NCI-H345 (cell line): ENCODE data around the gene MAPKBP1.

Experiments
- DNase-seq: peaks from one replicate; lab custom pipeline; 2025; lab: John Stamatoyannopoulos, UW

The MAPKBP1 gene

DNA sequence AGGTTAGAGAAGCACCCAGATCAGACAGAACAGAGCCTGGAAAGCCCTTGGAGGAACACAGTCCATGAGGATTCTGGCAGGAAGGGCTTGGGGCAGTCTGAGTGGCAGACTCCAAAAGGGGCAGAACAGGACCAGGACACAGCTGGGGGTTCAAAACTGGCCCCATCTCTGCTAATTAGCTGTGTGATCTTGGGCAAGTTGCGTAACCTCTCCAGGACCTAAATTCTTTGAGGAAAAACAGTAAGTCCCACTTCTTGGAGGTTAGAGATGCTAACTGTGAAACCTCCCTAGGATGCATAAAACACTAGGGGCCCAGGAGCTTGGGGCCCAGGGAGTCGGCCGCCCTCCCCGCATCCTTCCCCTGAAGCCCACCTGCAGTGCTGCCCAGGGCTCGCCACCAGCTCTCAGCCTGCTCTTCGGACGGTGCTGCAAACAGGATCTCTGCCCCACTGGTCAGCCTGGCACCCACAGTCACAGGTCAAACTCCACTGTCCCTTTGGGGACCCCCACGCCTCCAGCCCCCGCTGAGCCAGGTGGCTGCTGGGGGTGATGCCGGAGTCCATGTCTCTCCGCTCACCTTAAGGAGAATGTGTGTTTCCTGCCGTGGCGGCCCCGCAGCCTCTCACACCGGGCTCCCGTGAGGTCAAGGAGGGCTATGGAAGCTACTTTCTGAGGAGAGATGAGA, 76.3 kb downstream of the MAPKBP1 start:
- no peak for DNase-seq

DNA sequence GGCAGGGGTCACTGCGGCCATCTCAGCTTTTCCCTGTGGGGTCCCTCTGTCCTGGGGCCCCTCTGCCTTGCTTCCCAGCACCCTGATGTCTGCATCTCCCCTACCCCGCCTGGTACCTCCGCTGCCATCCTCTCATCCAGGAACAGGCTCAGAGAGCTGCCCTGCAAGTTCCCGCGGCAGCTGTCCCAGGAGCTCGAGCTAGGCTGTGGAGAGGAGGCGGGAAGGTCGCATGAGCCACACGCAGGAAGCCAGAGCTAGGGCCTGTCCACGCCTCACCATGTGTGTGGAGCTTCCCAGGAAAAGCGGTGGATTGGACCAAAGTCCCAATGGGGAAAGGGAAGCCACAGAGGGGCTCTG, 76.9 kb downstream of the MAPKBP1 start:
- DNase-seq: no peak

DNA sequence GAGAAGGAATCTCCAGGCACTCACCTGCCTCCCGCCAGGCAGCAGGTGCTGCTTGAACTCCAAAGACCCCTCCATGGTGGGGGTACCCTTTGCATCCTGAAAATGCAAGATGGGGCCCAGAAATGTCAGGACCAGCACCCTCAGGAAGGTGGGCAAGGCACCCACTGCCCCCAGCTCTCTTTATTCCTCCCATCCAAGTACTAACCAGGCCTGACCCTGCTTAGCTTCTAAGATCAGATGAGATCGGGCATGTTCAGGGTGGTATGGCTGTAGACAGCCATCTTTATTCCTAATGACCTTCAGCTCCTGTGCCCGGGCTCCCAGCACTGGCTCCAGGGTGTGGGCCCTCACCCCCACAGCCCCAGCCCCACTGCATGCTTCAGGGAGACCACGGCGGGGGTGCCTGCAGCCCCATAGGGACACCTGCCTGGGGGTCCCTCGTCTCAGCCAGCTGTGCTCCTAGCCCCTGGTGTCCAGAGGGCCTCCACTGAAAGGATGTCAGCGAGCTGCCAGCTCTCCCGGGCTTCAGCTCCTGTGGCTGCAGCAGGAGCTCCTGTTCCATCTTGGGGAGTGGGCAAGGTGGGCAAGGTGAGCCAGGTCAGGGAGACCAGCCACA, 77.6 kb downstream of the MAPKBP1 start:
- no peak for DNase-seq

DNA sequence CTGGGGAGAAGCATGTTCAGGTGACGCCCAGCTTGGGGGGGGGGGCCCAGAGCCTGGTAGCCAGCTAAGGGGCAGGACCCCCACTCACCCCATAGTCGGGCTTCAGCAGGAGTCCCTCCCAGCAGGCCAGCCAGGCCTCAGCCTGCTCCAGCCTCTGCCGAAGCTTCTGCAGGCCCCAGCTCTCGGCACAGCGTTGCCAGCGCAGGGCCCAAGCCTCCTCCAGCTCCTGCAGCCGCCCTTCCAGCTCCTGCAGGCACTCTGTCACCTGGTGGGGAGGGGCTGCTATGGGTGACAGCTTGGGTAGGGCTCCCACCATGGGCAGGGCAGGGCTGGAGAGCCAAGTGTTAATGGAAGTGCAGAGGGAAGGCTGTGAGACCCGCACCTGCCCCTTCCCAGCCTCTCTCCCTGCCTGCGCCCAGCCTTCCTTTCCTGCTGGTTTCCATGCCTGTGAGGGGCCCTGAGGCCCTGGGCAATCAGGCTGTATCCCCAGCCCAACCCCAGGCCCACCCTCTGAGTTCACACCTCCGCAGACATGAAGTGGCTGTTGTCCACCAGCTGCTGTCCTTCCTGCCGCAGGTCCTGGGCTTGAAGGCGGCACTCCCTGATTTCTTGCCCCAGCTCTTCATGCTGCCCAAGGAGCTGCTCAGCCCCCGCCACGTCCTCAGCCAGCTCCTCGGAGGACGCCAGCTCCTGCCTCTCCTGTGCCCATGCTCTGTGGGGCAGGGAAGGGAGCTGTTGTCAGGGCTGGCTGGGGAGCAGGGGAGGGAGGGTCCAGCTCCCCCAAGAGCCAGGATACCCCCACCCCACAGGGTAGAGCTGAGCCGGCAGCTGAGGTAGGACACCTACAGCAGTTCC, 78.7 kb downstream of the MAPKBP1 start:
- peak; percentile 10 for DNase-seq

DNA sequence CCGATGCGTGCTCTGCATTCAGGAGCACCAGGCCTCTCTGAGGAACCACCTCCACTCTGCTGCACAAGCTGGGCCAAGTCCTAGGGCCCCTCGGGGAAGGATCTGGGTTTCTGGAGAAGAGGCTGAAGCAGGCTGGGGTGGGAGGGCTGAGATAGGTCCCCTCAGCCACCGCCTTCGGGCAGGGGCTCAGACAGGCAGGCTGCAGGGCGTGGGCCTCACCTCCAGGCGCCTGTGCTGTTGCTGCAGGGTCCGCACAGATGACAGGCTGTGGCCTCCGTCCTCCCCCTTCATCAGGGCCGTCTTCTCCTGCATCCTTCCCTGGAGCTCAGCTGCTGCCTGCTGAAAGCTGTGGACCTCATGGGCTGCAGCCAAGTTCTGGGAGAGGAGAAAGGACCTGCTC, 79.5 kb downstream of the MAPKBP1 start:
- DNase-seq: no peak

DNA sequence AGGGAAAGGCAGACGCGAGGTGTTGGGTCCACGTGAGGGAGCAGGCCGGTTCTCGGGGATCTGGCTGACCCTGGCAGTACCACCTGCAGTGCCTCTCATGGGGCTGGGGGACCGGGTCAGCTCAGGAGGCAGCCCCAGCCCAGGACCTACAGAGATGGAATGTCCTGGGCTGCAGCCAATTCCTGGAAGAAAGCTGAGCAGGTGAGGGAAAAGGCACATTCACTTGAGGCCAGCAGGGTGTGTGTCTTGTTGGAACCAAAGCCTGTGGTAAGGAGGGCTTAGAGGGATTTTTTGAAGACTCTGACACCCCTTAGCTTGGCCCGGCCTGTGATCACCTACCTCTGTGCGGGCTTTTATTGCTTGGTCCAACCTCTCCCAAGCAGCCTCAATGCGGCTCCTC, 80.2 kb downstream of the MAPKBP1 start:
- DNase-seq: no peak

DNA sequence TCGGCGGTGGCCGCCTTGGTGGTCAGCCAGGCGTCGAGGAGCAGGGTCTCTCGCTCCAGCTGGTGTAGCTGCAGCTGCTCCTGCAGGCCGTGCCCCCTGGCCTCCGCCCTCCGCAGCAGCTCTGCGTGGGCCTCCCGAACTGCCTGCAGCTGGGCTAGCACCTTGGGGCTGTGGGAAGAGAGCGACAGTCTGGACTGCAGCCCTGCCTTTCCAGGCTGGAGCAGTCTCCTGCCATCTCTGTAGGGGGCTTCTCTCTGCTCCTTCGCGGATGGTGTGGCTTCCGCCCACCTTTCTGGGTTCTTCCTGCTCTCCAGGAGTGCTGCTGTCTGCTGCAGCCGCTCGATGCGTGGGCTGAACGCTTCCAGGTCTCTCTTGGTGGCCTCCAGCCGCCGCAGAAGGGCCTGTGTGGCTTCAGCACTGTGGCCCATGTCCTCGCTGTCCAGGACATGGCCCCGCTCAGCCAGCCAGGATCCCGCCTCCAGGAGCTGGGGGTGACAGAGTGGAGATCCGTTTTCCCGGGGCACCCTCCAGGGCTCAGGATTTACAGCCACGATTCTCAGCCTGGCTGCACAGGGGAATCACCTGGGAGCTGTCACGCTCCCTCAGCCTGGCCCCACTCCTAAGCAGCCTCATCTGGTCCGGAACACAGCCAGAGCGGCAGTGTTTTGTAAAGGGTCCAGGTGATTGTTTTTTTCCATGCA, 81.1 kb downstream of the MAPKBP1 start:
- DNase-seq: no peak

DNA sequence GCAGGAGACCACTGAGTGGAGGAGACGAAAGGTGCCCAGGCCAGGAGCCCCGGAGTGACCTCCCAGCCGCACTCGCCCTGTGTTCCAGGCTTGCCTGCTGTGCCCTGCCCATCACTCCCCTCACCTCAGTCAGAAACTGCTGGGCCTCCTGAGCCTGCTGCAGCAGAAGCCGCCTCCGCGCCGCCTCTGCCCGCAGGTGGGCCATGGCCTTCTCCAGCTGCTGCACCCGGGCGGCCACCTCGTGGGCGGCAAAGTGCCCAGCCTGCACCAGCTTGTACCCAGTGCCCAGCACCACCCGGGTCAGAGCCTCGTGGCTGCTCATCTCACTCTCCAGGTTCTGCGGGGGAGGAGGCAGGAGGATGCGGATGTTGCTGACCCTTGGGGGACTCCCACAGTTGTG, 82.0 kb downstream of the MAPKBP1 start:
- no peak for DNase-seq

DNA sequence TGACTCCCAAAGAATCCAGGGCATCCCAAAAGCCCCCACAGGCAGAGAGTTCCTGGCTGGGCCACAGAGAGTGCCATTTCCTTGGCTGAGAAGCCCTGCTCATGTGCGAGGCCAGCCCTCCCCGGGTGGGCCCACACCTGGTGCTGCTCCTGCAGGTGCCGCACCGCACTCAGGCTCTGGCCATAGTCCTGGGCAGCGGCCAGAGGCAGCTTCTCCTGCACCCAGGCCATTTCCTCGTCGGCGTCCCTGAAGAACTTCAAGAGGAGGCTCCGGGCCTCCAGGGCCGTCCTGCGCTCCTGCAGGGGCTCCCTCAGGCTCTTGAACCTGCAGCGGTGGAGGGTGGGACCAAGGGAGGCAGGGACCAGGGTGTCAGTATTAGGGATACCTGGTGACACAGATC, 82.4 kb downstream of the MAPKBP1 start:
- DNase-seq: no peak

DNA sequence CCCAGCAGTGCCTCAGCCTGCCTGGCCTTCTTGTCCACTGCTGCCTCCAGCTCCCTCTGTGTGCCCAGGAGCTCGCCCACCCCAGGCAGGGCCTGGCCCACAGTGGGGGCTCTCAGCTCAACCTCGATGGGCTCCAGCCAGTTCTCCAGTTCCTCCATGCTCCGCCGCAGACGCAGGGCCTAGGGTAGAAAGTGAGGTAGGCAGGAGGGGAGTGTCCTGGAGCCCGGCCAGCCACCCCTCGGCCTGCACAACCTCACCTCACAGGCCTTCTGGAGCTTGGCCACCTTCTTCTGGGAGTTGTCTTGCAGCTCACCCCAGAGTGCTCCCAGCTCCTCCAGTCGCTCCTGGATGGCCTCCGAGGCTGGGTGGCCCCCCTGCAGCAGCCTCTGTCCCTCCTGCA, 83.0 kb downstream of the MAPKBP1 start:
- no peak for DNase-seq

DNA sequence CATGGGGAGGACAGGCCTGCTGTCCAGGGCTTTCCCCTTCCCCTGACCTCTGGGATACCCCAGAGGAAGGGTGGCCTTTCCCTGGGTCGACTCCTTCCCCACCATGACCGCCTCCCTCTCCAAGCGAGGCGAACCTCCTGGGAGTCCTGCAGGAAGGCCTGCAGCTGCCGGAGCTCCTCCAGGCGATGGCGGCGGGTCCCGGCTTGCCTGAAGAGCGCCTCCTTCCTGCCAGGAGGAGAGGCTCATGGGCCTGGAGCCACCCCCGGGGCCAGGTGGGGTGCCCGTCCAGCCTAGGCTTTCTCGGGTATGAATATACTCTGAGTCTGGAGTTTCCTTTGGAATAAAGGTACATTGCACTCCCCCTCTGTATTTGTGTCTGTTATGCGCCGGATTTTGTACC, 84.5 kb downstream of the MAPKBP1 start:
- no peak for DNase-seq

DNA sequence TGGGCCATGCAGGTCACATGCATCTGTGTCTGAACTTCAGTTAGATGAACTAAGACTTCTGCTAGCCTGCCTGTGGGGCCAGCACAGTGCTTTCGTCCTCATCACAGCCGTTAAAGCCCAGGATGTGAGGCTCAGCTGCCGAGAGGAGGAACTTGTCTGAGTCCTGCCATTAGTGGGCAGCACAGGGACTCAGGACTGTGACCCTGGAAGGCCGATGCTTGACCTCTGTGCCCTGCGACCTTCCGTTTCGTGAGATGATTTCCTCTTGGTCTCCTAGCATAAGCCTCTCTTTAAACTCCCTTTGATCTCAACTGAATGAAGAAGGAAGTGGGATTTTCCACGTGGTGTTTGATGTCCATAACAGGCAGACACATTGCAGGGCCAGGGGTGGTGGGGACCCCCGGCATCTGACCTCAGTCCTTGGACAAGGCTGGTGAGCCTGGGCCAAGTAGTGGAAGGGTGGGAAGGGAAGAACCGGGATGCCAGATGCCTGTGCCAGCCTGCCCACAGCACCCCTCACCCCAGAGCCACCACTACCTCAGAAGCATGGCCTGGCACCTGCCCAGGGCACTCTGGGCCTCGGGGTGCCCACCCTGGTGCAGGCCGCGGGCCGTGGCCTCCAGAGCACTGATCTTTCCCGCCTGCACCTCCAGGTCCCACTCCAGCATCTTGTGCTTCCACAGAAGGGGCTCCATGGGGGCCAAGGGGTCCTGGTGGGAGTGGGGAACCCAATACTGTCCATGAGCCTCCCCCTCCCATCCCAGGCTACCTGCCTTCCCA, 86.0 kb downstream of the MAPKBP1 start:
- DNase-seq: no peak

DNA sequence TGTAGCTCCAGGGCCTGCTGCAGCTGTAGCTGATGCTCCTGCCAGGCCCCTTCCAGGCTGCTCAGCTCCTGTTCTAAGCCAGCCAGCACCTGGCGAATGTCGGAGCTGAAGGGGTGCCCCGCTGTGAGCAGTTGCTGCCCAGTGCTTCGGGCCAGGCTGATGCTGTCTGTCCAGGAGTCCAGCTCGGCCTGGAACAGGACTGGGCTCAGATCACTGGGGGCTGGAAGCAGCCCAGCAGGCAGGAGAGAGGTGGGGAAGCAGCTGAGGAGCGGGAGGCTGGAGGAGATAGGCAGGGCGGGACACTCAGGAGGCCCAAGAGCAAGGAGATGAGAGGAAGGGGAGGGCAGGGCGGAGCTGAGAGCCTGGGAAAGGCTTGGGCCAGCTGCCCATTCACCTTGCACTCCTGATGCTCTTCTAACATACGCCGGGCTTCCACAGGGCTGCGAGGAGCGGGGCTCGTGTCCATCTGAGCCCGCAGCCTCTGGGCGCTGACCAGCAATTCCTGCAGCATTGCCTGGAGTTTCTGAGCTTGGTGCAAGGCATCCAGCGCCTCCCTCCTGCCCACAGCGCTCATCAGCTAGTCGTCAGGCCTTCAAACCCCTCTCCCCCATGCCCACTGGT, 87.6 kb downstream of the MAPKBP1 start:
- peak; percentile 10 for DNase-seq

DNA sequence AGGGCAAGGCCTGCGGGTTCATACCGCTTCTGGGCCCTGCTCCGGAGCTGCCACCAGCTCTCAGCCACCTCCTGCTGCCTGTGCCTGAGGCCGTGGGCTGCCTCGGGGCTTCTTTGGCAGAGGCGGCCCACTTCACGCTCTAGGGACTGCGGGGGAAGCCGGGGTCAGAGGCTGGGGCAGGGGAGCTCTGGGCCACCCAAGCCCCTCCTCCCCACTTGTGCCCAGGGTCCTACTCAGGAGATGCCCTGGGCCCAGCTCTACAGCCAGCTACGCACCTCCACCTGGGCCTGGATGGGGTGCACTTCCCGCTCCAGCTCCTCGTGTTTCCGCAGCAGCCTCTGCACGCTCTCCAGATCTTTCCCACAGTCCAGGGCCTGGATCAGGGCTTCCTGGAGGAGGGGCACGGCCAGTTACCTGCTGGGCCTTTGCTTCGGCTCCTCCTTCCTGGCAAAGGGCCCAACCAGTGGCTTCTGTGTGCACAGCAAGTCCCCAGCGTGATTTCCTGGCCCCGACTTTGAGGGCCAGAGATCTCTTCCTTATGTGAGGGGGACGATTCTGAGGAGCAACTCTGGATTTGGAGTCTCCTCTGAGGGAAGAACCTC, 88.3 kb downstream of the MAPKBP1 start:
- peak; percentile 17 for DNase-seq

DNA sequence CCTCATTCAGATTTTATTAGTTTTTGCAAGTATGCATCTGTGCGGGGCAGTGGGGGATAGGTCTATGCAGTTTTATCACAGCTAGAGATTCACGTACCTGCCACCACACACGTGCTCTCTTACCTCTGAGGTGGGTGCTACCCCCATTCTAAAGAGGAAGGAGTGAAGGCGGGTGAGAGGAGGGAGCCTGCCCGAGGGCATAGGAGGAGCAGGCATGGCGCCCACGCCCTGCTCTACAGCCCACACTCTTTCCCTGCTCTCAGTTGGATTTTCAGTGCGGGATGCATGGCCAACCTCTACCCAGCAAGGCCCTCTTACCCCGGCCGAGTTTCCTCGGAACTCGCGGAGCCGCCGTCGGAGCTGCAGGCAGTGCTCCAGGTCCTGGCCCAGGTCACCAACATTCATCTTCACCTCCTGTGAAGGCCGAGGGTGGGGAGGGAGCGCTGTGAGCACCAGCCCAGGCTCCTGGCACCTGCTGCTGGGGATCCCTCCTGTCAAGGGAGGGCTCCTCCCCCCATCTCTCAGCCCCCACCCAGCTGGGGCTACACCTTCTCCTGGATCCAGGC, 91.3 kb downstream of the MAPKBP1 start:
- DNase-seq: no peak

DNA sequence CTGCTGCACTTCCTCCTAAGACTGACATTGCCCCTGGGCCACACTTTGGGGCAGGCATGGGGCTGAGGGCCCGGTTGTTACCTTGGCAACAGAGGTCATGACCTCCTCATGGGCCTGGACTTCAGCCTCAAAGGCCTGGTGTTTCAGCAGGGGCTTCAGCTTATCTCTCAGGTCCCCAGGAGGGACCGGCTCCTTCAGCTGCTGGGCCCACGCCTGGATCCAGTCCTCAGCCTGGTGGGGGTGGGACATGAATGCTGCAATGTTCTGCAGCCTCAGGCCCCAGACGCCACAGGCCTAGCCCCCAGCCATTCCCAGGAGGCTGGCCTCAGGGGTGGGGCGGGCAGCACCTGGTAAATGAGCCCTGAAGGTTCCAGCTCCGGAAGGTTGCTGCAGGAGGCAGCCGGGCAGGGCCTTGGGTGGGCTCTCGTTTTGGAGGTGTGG, 92.0 kb downstream of the MAPKBP1 start:
- DNase-seq: no peak

DNA sequence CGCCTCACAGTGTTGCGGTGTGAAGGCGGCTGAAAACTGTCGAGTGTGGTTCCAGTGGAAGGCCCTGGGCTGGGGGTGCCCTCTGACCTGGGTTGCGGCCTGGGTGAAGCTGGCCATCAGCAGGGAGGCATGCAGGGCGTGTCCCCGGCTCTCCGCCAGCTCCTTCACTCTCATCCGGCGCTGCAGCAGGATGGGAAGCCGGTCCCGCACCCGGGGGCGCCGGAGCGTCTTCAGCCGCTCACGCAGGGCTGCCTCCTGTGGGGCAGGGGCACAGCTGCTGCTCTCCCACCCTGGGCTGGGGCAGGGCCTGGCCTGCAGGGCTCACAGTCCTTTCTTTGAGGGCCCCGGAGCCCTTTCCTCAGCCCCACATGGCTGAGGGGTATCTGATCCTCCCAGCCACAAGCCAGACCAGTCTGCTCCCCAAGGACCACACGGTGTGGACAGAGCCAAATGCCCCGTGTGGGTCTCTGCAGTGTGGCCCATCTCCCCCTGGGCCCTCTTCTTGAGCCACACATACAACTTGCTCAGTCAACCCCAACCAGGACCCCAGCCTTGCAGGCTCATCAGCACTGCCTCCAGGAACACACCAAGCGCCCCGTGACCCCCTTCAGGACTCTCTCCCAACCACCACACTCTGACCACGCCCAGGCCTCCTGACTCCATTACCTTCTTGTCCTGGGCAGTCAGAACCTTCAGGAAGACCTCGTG, 92.7 kb downstream of the MAPKBP1 start:
- no peak for DNase-seq

DNA sequence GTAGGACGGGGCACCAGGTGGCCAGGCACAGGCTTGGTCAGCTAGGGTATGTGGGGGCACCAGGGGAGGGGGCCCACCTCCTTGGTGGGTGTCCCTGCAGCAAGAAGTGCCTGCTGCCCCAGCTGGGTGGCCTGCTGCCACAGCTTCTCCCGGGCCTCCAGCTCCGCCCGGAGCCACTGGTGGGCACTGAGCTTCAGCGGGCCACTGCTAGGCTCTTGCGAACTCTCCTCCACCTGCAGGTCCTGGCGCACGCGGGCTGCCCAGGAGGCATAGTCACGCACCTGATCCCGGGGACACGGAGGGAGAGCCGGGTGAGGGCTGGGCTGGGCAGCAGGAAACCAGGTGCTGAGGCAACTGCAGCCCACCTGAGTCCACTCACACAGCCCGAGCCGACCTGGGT, 94.0 kb downstream of the MAPKBP1 start:
- DNase-seq: no peak

DNA sequence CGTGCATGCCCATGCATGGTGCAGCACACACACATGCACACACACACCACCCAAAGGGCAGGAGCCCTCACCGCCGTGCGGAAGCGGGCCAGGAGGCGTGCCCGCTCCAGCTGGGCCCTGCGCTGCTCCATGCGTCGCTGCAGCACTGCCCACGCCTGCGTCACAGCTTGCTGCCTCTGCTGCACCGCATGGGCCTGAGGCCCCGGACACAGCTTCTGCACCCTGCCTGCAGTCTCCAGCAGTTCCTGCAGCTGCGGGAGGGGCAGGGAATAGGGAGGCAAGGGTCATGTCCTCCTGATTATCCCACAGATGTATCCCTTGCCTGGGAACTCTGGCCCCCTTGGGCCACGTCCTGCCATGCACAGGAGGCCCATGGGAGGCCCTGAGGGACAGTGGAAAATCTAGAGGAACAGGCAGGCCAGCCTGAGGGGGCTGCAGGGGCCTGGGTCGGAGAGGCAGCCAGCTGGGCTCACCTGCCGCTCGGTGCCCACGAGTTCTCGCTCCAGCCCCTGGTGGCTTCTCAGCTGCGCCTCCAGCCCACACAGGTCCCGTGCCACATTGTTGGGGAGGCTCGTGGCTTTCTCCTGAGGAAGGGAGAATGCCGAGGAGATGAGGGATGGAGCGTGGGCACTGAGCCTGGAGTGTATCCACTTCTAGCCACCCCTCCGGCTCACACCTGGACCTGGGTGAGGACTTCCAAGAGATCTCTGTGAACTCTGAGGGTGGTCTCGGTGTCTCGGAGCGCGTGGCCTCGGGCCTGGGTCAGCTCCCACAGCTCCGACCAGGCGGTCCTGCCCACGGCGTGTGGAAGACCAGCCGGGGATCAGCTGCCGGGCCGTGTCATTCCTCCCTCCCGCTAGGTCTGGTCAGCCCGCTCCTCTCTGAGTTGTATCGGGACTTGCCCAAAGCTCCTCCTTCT, 95.7 kb downstream of the MAPKBP1 start:
- no peak for DNase-seq
